GM12864 (cell line): ENCODE results near the gene USP35.

Source experiments
- DNase-seq: peaks from one replicate; pipeline ENCODE4 v3.0.0-alpha.2; 2011; ENCODE audit warnings: low read depth
- H3K4me3 ChIP-seq: 2 replicates; pipeline ENCODE4 v1.5.1; 2011; ENCODE audit warnings: mild to moderate bottlenecking, low read depth, low read length, control low read depth
- TF ChIP-seq, protein P1 (sequence below): IDR thresholded peaks from 2 replicates; pipeline ENCODE4 v1.5.1; 2011; ENCODE audit warnings: low read depth, mild to moderate bottlenecking, moderate library complexity, low read length, control low read depth, inconsistent platforms; ENCODE audit errors: missing control alignments

USP35 gene

DNA sequence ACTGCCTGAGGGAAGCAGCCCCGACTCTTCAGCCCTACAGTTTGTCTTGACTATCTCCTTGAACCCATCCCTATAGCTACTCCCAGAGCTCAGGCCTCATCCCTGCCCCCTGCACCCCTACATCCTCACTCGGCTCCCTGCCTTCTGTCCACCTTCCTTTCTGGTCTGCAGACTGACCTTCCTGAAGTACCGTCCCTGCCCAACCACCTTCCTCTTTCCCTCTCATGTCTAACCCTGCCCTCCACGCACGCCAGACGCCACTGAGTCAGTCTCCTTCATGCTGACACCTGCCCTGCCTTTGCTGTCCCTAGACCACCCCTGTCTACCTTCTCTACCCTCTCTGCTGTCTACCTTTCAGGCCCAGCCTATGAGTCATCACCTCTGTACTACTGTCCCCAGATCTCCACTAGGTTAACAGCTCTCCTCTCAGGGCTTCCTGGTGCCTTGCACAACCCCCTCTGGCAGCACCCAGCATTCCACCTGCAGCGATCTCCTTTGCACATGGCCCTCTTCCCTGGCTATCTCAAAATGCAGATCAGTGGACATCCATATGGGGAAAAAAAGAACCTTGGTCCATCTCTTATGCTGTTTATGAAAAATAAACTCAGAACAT is 9.2 kb upstream of the USP35 start:
- no peak overlapping the region for H3K4me3 ChIP-seq
- no peak for DNase-seq
- TF ChIP-seq, protein P1, sequence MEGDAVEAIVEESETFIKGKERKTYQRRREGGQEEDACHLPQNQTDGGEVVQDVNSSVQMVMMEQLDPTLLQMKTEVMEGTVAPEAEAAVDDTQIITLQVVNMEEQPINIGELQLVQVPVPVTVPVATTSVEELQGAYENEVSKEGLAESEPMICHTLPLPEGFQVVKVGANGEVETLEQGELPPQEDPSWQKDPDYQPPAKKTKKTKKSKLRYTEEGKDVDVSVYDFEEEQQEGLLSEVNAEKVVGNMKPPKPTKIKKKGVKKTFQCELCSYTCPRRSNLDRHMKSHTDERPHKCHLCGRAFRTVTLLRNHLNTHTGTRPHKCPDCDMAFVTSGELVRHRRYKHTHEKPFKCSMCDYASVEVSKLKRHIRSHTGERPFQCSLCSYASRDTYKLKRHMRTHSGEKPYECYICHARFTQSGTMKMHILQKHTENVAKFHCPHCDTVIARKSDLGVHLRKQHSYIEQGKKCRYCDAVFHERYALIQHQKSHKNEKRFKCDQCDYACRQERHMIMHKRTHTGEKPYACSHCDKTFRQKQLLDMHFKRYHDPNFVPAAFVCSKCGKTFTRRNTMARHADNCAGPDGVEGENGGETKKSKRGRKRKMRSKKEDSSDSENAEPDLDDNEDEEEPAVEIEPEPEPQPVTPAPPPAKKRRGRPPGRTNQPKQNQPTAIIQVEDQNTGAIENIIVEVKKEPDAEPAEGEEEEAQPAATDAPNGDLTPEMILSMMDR = no peak

GRCh38 chr11:78180751-78181150 is 8.0 kb upstream of the USP35 start:
- no peak overlapping the region for H3K4me3 ChIP-seq
- DNase-seq = no peak
- TF ChIP-seq, protein P1 = no peak

- no peak for DNase-seq
- TF ChIP-seq, protein P1 = no peak
- no peak overlapping the region for H3K4me3 ChIP-seq
Measured at GRCh38 chr11:78181185-78181584, 7.5 kb upstream of the USP35 start.

DNA sequence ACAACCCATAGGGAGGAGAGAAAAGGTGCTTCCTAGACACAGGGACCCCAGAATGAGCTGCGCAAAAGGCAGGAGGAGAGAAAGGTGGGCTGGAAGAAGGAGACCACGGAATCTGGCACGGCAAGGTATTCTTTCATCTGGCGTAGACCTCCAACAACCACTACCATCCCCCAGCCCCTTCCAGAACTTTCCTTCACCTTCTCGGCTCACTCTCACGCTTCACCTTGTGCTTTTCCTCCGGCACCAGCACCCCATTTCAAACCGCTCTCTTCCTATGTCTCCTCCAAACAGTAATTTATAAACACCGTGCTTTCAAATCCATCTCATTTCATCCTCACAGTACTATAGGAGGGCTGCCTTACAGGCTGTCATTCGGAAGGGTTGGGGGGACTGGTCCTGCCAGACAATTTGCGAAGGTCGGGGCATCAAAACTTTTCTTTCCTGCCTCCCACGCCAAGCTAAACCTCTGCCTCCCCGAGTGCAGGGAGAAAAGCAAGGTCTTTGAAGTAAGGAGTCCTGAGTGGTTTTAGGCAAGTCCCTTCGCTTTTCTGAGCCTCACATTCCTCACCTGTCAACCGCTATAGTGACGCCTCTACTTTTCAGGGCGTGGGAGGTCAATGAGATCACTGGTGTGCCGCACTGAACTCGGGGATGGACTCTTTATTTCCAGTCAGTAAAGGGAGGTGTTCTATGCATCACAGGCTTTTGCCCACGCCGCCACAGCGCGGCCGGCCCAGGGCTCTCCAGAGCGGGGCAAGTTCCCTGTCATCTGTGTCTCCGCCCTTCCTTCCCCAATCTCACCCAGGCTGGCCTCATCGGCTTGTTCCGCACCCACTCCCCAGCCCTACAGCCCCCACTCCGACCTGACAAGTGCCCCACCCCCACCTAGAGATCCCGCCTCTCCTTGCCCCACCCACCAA is 1.1 kb upstream of the USP35 start:
- peak; percentile 26 for DNase-seq
- TF ChIP-seq, protein P1 = no peak
- H3K4me3 ChIP-seq = peak overlapping the region; percentile 64

- TF ChIP-seq, protein P1 = no peak
- DNase-seq = no peak
Measured at GRCh38 chr11:78189174-78189724, 530 bp downstream of the USP35 start.

GRCh38 chr11:78189851-78190250 is 1.1 kb downstream of the USP35 start:
- DNase-seq = no peak
- peak overlapping the region; percentile 64 for H3K4me3 ChIP-seq
- TF ChIP-seq, protein P1 = no peak

More at GRCh38 chr11:78189174-78189724, 530 bp downstream of the USP35 start:
- H3K4me3 ChIP-seq = peak overlapping the region; percentile 64
